ENCODE measurements around the gene SEC14L2. TPM values are rescaled to one million over a fixed set of nuclear protein-coding genes. Genes with fewer than 3 reads are reported as not detected.
A peak's percentile ranks its signal among the peaks of the same experiment; 100 is the strongest.

The SEC14L2 gene
- total and polyA plus RNA-seq, 4 donors = 6.1 to 10.3 (median 8.0) TPM

DNA sequence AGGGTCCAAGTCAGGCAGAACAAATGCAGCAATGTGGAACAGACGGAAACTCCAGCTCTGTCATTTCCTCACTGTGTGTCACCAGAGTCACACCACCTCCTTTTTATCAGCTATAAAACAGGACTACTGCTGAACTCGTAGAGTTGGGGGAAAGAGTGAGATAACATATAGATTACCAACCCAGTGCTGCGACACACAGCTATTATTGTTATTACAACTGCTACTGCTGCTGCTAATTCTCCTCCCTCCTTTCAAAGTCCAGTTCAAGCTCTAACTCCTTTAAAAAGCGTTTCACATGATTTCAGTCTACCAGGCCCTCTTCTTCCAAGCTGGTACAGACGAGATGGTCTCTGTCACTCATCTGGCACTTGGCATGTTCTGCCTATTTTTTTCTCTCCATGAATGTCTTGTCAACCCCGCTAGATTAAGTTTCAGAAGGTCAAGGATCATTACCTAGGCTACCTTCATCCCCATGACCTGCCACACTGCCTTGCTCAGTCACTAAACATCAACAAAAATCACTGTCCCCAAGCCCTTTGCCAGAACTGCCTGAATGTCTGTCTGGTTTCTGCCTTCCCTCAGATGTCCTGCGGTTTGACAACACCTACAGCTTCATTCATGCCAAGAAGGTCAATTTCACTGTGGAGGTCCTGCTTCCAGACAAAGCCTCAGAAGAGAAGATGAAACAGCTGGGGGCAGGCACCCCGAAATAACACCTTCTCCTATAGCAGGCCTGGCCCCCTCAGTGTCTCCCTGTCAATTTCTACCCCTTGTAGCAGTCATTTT is 25.1 kb downstream of the SEC14L2 start:
- TF ChIP-seq, protein P1, sequence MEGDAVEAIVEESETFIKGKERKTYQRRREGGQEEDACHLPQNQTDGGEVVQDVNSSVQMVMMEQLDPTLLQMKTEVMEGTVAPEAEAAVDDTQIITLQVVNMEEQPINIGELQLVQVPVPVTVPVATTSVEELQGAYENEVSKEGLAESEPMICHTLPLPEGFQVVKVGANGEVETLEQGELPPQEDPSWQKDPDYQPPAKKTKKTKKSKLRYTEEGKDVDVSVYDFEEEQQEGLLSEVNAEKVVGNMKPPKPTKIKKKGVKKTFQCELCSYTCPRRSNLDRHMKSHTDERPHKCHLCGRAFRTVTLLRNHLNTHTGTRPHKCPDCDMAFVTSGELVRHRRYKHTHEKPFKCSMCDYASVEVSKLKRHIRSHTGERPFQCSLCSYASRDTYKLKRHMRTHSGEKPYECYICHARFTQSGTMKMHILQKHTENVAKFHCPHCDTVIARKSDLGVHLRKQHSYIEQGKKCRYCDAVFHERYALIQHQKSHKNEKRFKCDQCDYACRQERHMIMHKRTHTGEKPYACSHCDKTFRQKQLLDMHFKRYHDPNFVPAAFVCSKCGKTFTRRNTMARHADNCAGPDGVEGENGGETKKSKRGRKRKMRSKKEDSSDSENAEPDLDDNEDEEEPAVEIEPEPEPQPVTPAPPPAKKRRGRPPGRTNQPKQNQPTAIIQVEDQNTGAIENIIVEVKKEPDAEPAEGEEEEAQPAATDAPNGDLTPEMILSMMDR (IDR thresholded peaks at IDR 0.05; ENCODE audit: control extremely low read depth, extremely low read depth) = no peak
- Histone ChIP-seq H3K36me3 (ENCODE audit: control insufficient read depth in 4 of 4, insufficient read depth in 4 of 4, low read length in 4 of 4) (peaks cover 0 to 12% (median 9%) of the 10 kb centered on the region in 4 donors), H3K9ac (ENCODE audit: insufficient read depth in 1 of 2, low read length in 2 of 2) (peak overlapping the region; percentile 15 to 83), H3K9me3 (ENCODE audit: control insufficient read depth in 4 of 4, insufficient read depth in 3 of 4, low read length in 3 of 4) (no peaks in the 10 kb centered on the region), H3K4me1 (ENCODE audit: control insufficient read depth in 5 of 5, insufficient read depth in 5 of 5, low read length in 5 of 5) (peaks cover 11 to 29% (median 17%) of the 10 kb centered on the region in 5 donors), H3K4me3 (no peak overlapping the region), H3K27me3 (ENCODE audit: control insufficient read depth in 3 of 3, insufficient read depth in 3 of 3, low read length in 2 of 3) (no peaks in the 10 kb centered on the region), H3K27ac (ENCODE audit: low read depth in 1 of 2, low read length in 1 of 2) (peak overlapping the region; percentile 96 to 98)
- DNase-seq = no peak
- 79 to 81% methylated on average over 8 of the region's 8 CpGs for WGBS, 2 donors
- ATAC-seq (ENCODE audit: insufficient read depth, low FRiP score) = no peak

DNA sequence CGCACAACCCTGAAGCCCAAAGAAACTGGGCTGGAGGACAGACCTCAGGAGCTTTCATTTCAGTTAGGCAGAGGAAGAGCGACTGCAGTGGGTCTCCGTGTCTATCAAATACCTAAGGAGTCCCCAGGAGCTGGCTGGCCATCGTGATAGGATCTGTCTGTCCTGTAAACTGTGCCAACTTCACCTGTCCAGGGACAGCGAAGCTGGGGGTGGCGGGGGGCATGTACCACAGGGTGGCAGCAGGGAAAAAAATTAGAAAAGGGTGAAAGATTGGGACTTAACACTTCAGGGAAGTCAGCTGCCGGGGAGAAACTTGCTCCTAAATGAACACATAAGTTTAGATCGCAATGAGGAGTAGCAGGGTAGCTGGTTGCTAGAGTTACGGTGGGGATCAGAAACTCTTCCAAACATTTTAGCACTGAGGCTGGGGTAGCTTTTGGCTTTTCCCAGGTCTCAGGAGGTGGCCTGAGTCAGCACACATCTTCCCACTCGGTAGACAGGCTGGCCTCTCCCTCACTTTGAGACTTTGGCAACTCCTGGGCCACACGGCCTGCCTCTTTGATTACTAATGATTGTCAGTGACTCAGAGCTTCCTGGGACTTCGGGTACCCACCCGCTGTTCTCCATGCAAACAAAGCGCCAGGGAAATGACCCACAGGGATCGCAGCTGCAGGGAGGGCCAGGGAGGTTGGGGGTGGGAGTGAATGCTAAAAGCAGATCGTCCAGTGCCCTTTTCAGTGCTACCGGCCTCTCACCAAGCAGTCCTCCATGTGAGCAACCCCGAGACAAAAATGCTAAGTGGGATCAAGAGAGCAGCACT is 25.9 kb downstream of the SEC14L2 start:
- no peaks in the 10 kb centered on the region for H3K27me3 ChIP-seq (ENCODE audit: control insufficient read depth in 3 of 3, insufficient read depth in 3 of 3, low read length in 2 of 3)
- DNase-seq = peak; percentile 59 to 65 (median 63)
- peak overlapping the region; percentile 67 for H3K4me3 ChIP-seq
- TF ChIP-seq, protein P1 (IDR thresholded peaks at IDR 0.05; ENCODE audit: control extremely low read depth, extremely low read depth) = no peak
- peak; percentile 38 for ATAC-seq (ENCODE audit: insufficient read depth, low FRiP score)
- H3K4me1 ChIP-seq (ENCODE audit: control insufficient read depth in 5 of 5, insufficient read depth in 5 of 5, low read length in 5 of 5) = peaks cover 11 to 29% (median 17%) of the 10 kb centered on the region in 5 donors
- H3K9me3 ChIP-seq (ENCODE audit: control insufficient read depth in 4 of 4, insufficient read depth in 3 of 4, low read length in 3 of 4) = no peaks in the 10 kb centered on the region
- peak overlapping the region; percentile 96 to 98 for H3K27ac ChIP-seq (ENCODE audit: low read depth in 1 of 2, low read length in 1 of 2)
- 37 to 46% methylated on average over 18 of the region's 18 CpGs for WGBS, 2 donors
- H3K36me3 ChIP-seq (ENCODE audit: control insufficient read depth in 4 of 4, insufficient read depth in 4 of 4, low read length in 4 of 4) = peaks cover 0 to 8% (median 5%) of the 10 kb centered on the region in 4 donors
- peak overlapping the region; percentile 15 to 83 for H3K9ac ChIP-seq (ENCODE audit: insufficient read depth in 1 of 2, low read length in 2 of 2)

DNA sequence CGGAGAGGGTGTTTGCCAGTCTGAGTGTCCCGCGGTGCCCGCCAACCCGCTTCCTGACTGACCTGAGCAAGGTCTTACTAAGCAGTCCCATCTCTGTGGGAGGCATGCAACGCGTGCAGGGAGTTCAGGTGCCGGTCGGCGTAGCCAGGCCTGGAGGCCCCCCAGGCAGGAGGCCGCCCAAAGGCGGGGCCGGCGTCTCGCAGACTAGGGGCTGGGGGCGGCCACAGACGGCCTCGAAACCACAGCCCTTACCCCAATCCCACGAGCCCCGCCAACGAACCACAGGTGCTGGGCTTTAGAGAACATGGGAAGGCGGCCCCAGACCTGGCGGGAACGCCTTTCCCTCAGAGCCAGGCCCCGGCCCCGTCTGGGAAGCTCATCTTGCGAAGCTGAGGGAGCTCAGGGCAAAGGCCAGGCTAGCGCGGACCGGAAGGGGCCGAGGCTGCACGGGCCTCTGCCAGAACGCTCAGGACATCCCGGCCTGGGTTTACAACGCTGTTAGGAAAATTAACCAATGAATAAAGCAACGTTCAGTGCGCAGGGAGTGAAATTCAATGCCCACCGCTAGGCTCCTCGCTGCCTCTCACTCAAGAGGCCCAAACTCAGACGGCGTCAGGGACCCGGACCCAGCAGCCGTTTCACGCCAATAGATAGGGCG is 26.6 kb downstream of the SEC14L2 start:
- TF ChIP-seq, protein P1 (IDR thresholded peaks at IDR 0.05; ENCODE audit: control extremely low read depth, extremely low read depth) = no peak
- Histone ChIP-seq H3K36me3 (ENCODE audit: control insufficient read depth in 4 of 4, insufficient read depth in 4 of 4, low read length in 4 of 4) (peaks cover 0 to 8% (median 3%) of the 10 kb centered on the region in 4 donors), H3K27ac (ENCODE audit: low read depth in 1 of 2, low read length in 1 of 2) (peak overlapping the region; percentile 96 to 98), H3K4me1 (ENCODE audit: control insufficient read depth in 5 of 5, insufficient read depth in 5 of 5, low read length in 5 of 5) (peaks cover 11 to 29% (median 17%) of the 10 kb centered on the region in 5 donors), H3K4me3 (peak overlapping the region; percentile 67), H3K27me3 (ENCODE audit: control insufficient read depth in 3 of 3, insufficient read depth in 3 of 3, low read length in 2 of 3) (no peaks in the 10 kb centered on the region), H3K9ac (ENCODE audit: insufficient read depth in 1 of 2, low read length in 2 of 2) (peak overlapping the region; percentile 15 to 83), H3K9me3 (ENCODE audit: control insufficient read depth in 4 of 4, insufficient read depth in 3 of 4, low read length in 3 of 4) (no peaks in the 10 kb centered on the region)
- peak in 1 of 3 donors; percentile 56 for DNase-seq
- 0% methylated on average over 45 of the region's 45 CpGs for WGBS, 2 donors
- peak; percentile 36 for ATAC-seq (ENCODE audit: insufficient read depth, low FRiP score)

All from lung (tissue), 12 donors.